Renal pelvis (tissue), 4 donors: ENCODE data around the gene CDH4. TPM values are rescaled to one million over a fixed set of nuclear protein-coding genes. Genes with fewer than 3 reads are reported as not detected.

Experiments
- DNase-seq: peaks from one replicate; pipeline ENCODE4 v3.0.0-alpha.2; 2013
- polyA plus RNA-seq, 3 donors: library from polyadenylated mRNA; unstranded; fragments of 120-200 nt; gene quantifications; one replicate each; pipeline ENCODE4 v1.2.1, GENCODE V29; 2013; ENCODE audit not compliant: insufficient read length in 3 of 3

The CDH4 gene
- polyA plus RNA-seq, 3 donors, result 8.4 to 9.5 (median 8.7) TPM

DNA sequence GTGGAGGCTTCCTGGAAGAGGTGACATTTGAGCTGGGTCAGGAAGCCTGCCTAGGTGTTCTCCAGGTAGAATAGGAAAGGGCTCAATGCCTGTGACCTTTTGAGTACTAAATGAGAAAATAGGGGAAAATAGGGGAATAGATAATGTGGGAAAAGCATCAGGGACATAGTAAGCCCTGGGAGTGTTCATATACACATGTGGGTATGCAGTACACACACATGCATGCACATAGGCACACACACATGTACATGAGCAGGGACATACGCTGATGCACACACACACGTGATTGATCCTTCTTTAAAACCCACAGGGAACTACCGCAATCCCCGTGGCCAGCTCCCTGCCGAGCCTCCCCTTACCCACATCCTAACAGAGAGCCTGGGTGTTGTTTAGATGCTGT, 351.7 kb downstream of the CDH4 start:
- DNase-seq, result no peak

DNA sequence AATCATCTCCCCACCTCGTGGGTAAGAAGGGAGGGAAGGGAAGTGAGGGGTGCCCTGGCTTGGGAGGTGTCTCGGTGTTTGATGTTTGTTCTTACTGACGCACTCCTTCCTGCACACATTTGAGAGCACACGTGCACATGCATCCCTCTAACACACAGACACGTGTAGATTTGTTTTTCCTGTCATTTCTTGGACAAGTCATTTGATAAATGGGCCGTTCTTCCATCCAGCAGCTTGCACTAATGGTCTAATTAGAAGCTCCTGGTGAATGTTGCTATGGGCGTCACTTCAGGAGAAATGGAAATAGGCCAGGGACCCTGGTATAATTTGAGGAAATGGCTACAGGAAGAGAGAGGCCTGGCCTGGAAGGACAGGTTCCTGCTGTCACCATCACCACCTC, 352.5 kb downstream of the CDH4 start:
- DNase-seq, result no peak

DNA sequence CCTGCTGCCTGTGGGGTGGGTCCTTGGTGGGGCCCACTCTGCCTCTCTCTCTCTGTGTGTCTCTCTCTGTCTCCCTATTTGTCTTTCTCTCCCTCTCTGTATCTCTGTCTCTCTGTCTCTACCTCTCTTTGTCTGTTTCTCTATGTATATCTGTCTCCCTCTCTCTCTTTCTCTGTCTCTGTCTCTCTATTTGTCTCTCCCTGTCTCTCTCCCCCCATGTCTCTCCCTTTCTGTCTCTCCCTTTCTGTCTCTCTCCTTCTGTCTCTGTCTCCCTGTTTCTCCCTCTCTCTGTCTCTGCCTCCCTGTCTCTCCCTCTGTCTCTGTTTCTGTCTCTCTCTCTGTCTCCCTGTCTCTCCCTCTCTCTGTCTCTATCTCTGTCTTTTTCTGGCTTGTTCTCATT, 353.2 kb downstream of the CDH4 start:
- no peak for DNase-seq

DNA sequence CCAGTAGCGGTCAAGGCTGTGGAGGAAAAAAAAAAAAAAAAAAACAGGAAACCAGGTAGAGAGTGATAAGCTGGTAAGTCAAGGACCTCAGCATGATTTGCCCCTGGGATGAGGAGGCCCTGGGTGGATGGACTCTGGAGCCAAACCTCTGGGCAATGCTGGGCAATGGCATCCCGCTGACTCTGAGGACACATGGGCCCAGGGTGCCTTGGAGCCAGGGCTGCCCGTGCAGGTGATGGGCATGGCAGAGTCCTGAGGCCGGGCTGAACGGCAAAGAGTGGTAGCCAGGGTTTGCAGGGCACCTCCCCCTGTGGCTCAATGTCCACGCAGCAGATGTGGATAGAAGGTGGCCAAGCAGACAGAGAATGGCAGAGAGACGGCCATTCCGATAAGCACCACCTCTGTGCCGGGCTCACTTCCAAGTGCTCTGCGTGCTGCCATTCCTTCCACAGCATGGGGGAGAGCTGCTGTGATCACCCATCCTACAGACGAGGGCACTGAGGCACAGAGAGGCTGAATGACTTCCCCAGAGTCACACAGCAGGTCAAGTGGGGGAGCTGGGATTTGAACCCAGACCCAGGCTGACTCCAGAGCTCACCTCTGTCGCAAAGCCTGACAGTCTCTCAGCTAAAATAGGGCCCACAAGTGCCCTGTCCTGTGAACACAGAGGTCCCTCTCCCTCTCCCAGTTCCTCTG, 353.9 kb downstream of the CDH4 start:
- no peak for DNase-seq

DNA sequence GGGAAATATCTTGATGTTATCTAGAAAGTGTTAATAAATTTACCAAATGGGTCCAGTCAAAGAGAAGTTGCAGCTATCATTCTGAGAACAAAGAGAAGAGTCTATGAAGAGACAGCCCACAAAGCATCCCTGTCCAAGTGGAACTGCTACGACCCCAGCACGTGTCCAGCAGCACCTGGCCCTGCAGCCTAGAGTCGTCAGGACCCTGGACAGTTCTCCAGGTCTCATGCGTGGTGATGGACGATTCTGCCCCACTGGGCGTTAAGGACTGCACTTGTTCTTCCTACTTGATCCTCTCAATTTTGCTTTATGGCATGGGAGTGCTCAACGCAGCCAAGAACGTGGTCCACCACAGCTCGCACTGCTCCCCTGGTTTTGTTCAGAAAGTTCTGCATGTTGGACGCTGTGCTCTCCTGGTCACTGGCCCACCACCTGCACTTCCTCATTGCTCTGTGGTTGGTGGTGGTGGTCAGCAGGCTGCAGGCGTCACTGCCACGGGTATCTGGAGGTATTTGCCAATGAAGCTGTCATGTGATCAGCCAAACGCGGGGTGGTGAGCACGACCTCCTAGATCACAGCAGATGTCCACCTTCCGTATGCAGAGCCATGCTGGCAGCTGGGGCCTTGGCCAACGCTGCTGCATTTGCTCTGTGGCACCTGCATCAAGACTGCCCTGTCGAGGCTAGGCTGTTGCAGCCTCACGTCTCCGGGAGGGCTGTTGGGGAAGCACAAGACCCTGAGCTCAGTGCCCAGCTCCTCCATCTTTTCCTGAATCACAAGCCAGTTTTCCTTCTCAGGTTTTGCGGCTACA, 356.4 kb downstream of the CDH4 start:
- peak; percentile 73 for DNase-seq

DNA sequence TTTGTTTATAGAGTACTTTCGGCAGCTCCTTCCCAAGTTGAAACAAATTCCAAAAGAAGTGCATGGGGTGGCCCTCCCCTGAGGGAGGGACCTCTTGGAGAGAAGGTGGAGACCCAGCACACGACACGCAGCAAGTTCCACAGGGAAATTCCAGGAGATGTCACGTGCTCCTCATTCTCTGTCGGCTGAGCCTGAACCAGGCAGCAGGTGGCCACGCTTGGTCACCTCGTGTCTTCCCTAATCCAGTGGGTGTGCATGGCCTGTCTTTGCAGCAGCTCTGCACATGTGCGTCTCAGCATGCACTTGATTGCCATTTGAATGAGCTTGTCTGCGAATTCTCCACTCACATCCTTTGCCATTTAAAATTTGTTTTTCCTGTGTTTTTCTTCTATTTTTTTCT, 357.4 kb downstream of the CDH4 start:
- no peak for DNase-seq

DNA sequence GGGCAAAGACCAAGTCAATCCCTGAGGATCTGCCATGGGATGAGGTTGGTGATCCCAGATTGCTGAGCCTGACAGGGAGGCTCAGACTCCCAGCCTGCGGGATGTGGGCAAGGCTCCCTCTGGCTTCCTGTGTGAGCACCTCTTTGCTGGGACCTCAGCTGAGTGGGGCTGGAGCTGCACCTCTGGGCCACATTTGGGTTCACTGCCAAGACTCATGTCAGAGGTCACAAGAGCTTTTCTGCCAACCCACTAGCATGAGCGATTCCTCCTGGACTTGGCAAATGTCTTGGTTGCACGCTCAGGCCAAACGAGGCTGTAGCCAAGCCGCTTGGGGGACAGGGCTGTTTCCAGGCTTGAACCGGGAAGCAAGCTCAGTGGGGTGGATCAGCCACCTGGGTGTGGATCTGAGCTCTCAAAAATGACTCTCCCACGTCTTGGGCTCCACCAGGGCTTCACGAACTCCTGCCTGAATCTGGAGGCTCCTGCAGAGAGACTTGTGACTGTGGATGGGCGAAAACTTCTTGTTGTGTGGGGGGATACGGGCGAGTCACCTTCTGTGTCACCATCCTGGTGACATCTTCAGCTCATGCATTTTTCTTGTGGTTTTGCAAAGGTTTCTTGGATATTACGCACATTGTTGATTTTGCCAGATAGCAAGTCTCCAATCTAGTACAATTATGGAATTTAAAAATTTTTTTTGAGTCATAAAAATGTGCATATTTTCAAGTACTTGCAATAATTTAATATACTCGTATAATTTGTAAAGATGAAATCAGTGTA, 359.5 kb downstream of the CDH4 start:
- DNase-seq, result no peak

DNA sequence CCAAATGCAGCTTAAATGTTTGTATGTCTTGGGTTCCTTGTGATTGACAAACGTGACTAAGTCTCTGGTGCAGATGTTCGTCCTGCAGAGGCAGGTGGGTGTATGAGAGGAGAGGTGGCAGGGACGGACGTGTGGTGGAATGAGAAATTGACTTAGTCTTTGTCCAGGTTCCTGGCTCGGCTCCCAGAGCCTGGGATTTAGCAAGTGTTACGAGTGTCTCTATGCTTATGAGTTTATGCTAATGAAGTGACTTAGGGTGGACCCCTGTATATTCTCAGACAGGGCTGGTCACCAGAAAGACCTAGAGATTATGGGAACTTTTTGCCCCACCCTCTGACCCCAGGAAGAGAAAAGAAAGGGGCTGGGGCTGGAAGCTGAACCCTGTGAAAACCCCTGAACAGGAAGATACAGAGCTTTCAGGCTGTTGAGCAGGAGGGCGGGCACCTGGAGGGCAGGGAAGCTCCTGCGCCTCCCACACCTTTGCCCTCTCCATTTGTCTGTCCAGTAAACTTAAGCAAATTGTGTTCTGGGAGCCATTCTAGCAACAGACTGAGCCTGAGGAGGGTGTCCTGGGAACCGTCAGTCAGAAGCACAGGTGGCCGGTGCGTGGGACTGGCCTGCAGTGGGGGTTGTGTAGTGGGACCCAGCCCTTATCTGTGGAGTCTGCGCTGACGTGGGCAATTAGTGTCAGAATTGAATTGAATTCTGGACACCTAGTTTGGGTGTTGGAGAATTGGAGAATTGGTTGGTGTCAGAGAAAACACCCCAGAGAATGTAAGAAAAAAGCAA, 362.1 kb downstream of the CDH4 start:
- no peak for DNase-seq

DNA sequence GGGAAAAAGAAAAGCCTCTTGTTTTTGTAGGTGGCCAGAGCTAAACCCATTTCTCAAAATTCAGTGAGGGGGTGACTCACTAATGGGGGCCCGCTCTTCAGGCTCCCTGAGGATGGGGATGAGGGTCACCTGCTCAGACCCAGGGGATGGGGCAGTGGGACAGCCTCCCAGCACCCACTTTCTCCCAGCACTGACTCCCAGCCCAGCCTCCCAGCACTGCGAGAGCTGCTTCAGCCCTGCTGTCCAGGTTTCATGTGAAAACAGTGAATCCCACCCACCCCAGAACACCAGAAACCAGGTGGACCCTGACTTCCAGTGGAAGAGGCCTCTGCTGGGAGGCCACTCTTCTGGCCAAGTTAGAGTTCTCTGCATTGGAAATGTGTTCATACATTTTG, 362.6 kb downstream of the CDH4 start:
- no peak for DNase-seq

DNA sequence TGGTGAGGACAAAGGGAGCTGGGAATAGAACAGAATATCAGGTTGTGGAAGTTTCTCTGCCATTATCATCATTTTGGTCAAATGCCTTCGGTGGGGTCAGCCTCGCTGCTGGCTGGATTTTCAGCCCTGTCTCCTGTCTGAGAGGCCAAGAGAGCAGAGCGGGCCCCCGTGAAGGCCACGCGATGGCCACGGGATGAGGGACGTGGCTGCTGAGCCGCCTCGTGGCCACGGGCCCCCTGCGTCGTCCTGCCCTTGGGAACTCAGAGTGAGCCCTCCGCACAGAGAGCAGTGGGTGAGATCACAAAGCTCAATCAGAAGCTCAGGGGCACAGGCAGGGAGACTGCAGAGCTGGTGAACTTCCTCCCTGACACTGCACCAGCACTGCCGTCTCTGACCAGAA, 363.7 kb downstream of the CDH4 start:
- DNase-seq, result no peak

DNA sequence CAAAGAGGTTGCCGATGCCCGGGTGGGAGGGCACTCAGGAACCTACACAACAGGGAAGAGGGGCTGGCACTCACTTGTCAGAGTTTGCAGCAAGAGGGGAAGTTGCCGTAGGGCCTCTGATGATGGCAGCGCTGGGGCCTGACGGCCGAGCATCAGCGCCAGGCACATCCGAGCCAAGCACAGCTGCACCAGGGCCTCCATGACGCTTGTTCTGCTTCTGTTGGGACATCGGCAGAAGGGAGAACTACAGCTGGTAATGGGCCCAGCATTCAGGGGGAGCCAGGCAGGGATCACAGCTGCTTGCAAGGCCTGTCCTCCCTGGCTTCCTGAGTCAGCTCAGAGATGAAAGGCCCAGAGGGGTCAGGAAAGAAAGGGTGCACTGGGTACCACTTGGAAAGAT, 367.7 kb downstream of the CDH4 start:
- DNase-seq, result no peak

DNA sequence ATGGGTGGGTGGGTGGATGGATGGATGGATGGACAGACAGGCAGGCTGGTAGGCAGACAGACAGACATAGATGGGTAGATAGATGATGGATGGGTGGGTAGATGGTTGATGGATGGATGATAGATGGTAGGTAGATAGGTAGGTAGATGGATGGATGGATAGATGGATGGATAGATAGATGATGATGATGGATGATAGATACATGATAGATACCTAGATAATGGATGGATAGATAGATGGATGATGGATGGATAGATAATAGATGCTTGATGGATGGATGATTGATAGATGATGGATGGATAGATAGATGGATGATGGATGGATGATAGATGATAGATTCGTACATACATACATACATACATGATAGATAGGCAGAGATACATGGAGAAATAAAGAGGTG, 368.1 kb downstream of the CDH4 start:
- no peak for DNase-seq

DNA sequence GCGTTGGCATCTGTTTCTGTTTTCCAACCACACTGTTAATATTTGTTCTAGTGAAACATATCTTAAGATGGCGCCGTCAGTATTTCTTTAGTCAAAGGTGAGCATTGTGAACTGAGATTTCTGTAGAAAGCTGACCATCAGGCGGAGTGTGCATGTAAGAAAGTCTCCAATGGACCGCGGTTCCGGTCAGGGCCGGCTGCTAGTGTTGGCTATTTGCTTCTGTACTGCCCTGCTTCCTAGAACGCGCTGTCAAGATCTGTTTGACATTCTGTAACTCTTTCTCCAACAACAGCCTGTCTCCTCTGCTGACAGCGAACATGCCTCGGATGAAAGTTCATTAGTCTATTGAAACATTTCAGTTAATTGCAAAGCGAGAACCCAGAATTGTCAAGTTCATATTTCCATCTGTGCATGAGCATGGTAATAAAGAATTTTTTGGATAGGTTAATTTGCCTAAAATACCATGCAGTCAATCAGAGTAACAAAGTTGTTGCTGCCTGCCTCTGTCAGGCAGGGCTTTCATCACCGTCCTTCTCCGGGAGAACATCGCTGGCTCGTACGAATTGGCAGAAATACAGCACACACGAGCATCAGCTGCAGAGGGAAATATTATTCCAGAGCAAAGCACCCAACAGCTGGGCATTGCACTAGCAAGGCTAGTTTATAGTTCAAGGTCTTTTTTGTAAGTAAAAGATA, 369.1 kb downstream of the CDH4 start:
- DNase-seq, result no peak

DNA sequence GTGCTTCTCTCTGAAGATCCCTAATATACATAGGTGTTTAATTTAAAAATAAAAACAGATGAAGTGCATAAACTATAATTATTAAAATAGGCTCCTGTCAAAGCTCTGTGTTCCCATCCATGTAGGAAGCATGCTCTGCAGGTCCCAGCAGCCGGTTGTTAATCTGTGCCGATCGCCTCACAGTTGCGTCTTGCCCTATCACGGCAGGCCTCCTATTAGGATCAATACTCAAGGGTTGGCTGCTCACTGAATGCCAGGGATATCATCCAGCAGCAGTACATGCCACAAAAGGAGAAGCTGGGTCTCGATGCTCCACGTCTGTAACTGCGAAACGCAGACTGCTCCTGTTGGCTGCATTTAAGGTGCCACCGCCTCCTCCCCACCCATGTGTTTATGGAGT, 369.8 kb downstream of the CDH4 start:
- no peak for DNase-seq

DNA sequence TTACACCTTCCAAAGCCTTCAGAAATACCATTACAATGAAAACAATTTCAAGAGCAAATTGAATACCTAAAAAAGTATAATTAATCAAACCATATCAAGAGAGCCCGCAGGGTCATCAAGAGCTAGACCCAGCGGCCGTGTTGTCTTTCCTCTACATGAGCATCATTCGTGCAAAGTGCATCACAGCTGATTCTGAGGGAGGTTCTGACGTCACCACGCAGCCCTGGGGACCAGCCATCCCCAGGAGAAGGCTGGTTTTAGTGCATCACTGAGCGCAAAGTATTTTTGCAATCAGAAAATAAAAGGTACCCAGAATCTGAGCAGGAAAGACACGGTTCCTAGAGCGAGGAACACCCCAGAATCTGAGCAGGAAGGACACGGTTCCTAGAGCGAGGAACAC, 371.4 kb downstream of the CDH4 start:
- DNase-seq, result no peak

DNA sequence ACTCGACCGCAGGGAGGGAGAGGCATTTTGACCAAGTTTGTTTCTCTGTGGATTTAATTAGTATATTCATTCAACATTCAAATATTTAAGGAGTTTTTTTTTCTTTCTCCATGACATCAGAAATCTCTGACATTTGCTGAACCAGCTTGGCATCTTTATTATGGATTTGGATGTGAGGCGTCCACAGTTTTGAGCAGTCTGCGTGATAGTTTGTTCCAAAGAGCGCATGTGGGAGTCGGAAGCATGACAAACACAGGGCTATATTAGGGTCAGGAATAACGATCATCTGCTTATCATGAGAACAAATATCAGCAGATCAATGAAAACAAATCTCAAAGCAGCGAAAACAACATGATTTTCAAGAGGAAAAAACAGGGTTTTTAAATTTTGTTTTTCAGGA, 373.2 kb downstream of the CDH4 start:
- DNase-seq, result no peak

DNA sequence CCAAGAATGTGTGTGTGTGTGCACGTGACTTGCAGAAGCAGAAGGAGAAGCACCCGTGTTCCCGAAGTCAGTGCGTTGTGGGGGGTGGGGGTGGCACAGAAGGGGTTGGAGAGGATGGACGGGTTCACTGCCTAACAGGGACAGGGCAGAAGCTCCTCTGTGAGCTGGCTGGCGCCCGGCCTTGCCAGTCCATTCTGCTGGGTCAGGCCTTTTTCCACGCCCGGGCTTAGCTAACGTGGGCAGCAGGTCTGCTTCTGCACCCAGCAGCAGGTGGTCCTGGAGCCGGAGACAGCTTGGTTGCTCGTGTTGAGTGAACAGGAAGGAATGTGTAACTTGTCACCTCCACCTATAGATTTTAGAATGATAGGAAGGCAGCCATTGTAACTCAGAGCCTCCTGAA, 374.4 kb downstream of the CDH4 start:
- DNase-seq, result no peak

DNA sequence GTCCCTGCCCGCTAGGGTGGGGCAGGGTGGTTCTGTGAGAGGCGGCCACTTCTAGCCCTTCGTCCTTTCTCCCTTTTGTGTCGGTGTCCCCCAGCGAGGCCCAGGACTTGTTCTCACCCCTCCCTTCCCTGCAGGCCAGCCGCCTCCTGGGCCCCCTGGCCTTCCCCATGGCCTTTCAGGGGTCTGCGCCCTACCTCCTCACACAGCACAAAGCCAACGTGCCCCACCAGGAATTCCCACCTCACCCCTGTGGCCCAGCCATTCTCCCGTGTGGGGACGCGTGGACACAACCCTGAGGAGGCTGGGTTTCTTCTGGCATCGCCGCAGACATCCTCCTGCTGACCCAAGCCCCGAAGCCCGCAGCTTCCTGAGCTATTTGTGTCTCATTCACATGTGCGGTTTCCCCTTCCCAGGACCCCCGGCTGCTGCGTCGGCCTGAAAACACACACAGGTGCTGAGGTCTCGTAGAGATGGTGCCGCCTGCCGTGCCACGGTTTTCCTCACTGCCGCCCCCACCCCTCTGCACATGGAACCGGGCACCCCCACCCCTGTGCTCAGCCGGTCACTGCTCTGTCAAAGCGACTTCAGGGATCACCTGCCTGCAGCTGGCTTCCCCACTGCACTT, 375.8 kb downstream of the CDH4 start:
- DNase-seq, result no peak

DNA sequence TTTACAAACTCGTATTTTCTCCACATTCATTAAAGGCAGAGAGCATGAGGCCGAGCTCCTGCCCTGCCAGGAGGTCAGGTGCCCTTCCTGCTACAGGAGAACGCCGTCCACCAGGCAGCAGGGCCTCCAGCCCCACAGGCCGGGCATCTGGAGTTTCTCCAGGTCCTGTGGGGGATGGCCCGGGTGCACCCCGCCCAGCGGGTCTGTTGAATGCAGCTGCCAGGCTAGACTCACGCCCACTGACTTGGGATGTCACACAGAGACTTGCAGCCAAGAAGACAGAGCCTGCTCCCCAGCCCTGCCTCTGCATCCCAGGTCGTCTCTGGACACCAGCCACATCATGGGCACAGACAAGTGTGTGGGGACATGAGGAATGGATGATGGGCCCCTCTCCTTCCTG, 376.4 kb downstream of the CDH4 start:
- no peak for DNase-seq

DNA sequence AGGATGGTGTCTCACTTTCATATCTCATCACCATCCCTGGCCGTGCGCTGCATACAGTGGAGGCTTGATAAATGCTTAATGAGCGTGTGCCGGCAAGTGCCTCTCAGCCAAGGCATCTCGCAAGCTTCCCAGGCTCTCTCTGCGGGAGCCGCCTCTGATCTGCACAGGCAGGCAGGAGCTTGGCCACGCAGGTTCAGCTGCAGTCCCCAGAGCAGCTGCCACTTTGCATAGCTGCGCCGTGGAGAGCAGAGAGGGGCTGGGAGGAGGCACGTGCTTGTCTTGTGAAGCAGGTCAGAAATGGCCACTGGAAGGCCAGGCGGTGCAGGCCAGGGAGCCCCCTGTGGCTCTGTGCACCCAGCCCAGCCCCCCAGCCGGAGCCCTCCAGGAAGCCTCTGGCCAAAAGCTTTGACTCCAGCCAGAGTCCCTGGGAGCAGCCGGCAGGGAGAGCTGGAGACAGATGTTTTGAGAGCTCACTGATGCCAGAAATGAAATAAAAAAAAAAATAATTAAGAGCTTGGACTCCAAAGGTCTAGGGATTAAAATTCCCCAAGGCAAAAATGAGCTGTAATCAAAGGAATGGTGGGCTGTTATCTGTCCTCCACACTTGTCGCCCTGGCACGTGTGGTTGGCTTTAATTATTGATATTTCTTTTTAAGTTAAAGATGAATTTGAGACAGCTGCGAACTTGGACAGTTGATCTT, 377.0 kb downstream of the CDH4 start:
- peak; percentile 19 for DNase-seq
